Loucy (cell line): ENCODE measurements around the gene LTB4R2.

Experiments
- EZH2phosphoT487 ChIP-seq: fragments of 200-600 bp; IDR thresholded peaks from 2 replicates; pipeline ENCODE4 v1.6.1; 2018; ENCODE audit warnings: antibody characterized with exemption, mild to moderate bottlenecking, moderate library complexity, borderline replicate concordance
- TF ChIP-seq, protein P1 (sequence below): fragments of 200-600 bp; sonication (generic); conservative IDR thresholded peaks from 2 replicates; pipeline ENCODE4 v1.5.1; 2014; ENCODE audit warnings: mild to moderate bottlenecking, antibody characterized with exemption, low read length

GRCh38 chr14:24304019-24304387 is 5.9 kb upstream of the LTB4R2 start:
- TF ChIP-seq, protein P1, sequence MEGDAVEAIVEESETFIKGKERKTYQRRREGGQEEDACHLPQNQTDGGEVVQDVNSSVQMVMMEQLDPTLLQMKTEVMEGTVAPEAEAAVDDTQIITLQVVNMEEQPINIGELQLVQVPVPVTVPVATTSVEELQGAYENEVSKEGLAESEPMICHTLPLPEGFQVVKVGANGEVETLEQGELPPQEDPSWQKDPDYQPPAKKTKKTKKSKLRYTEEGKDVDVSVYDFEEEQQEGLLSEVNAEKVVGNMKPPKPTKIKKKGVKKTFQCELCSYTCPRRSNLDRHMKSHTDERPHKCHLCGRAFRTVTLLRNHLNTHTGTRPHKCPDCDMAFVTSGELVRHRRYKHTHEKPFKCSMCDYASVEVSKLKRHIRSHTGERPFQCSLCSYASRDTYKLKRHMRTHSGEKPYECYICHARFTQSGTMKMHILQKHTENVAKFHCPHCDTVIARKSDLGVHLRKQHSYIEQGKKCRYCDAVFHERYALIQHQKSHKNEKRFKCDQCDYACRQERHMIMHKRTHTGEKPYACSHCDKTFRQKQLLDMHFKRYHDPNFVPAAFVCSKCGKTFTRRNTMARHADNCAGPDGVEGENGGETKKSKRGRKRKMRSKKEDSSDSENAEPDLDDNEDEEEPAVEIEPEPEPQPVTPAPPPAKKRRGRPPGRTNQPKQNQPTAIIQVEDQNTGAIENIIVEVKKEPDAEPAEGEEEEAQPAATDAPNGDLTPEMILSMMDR, result no peak
- no peak for TF ChIP-seq EZH2phosphoT487
